Activated naive CD4-positive, alpha-beta T cell treated with anti-CD3 and anti-CD28 coated beads for 36 hours (primary cell): ENCODE data around the gene TBKBP1. TPM values are rescaled to one million over a fixed set of nuclear protein-coding genes. Genes with fewer than 3 reads are reported as not detected.

Source experiments
- total RNA-seq, 2 experiments: library from RNA; stranded (reverse); gene quantifications; one replicate each; pipeline ENCODE4 v1.2.3, GENCODE V29; 2021

Gene TBKBP1
- total RNA-seq, 2 experiments from 2014 or later, result 19.5 to 19.7 TPM

Other genes starting within 250 kb of the TBKBP1 start
- 10 to 100 TPM; 74.4 to 84.5 TPM for gene NPEPPS, start 163.1 kb upstream of the TBKBP1 start, total RNA-seq
- 100 to 1,000 TPM; 602 to 614 TPM for gene KPNB1, start 44.2 kb upstream of the TBKBP1 start, total RNA-seq
- gene TBX21, start 39.1 kb downstream of the TBKBP1 start, total RNA-seq, result 10 to 100 TPM; 50.6 to 52.3 TPM
- 10 to 100 TPM; 18.4 to 24.6 TPM for gene OSBPL7, start 127.6 kb downstream of the TBKBP1 start, total RNA-seq
- 10 to 100 TPM; 66.7 to 70.0 TPM for gene MRPL10, start 137.4 kb downstream of the TBKBP1 start, total RNA-seq
- under 1 TPM; 0.31 to 0.52 TPM for gene LRRC46, start 137.5 kb downstream of the TBKBP1 start, total RNA-seq
- 10 to 100 TPM; 15.1 to 16.3 TPM for gene SCRN2, start 147.1 kb downstream of the TBKBP1 start, total RNA-seq
- gene SP6, start 157.0 kb downstream of the TBKBP1 start, total RNA-seq, result under 1 TPM; 0.10 to 0.19 TPM
- 10 to 100 TPM; 17.4 to 19.5 TPM for gene SP2, start 202.1 kb downstream of the TBKBP1 start, total RNA-seq
- 10 to 100 TPM; 35.5 to 37.0 TPM for gene PNPO, start 247.4 kb downstream of the TBKBP1 start, total RNA-seq